ENCODE data around the gene UROS. TPM values are rescaled to one million over a fixed set of nuclear protein-coding genes. Genes with fewer than 3 reads are reported as not detected.
A peak's percentile ranks its signal among the peaks of the same experiment; 100 is the strongest.

Gene UROS
- 10 to 100 TPM; 54.4 to 74.3 (median 69.6) TPM for total RNA-seq

- H3K27me3 ChIP-seq, result no peaks in the 10 kb centered on the region
- peak within 1 kb of the TSS; percentile 89 to 98 (median 96) for H3K4me3 ChIP-seq (replicated peaks in 1 of 3)
- H3K27ac ChIP-seq, result peak within 1 kb of the TSS; percentile 41 to 86 (median 78)
- H3K36me3 ChIP-seq, result peaks cover 3 to 12% of the 10 kb centered on the region in 2 donors
- peak; percentile 90 to 93 for DNase-seq
- H3K9me3 ChIP-seq, result no peaks in the 10 kb centered on the region
- H3K4me1 ChIP-seq, result peaks cover 27 to 30% of the 10 kb centered on the region in 2 donors
- intact Hi-C loops (cut with DNase I), result loop anchor here (10.0 kb wide), 1 partner anchor 108 kb away; the partner anchor contains the start of gene EDRF1
- TF ChIP-seq CTCF (IDR thresholded peaks at IDR 0.05), result peak in 1 of 6 experiments; percentile 16
- TF ChIP-seq POLR2A (IDR thresholded peaks at IDR 0.05), result peak in 1 of 2 donors; percentile 55
- 0 to 1% methylated on average over 32 to 34 of the region's 74 CpGs for whole genome bisulfite sequencing, 2 donors
Observed at GRCh38 chr10:125822878-125823662, at the start of gene UROS, which contains the start of gene BCCIP. Gene UROS (minus strand): TSS chr10:125823258. CDS start chr10:125816499, 6,759 bp downstream. Gene BCCIP (plus strand): TSS chr10:125823546. CDS start chr10:125823558, 12 bp downstream.

- intact Hi-C loops (cut with DNase I), result no loop called here
- Histone ChIP-seq H3K27ac (no peak overlapping the region), H3K4me3 (replicated peaks in 1 of 3) (no peak overlapping the region), H3K27me3 (no peaks in the 10 kb centered on the region), H3K36me3 (peaks cover 0 to 6% of the 10 kb centered on the region in 2 donors), H3K4me1 (no peaks in the 10 kb centered on the region), H3K9me3 (no peaks in the 10 kb centered on the region)
- DNase-seq, result no peak
- TF ChIP-seq POLR2A (IDR thresholded peaks at IDR 0.05), result no peak
- TF ChIP-seq CTCF (IDR thresholded peaks at IDR 0.05), result no peak
- WGBS, 2 donors, result 88 to 89% methylated on average over 4 of the region's 4 CpGs
Observed at GRCh38 chr10:125871338-125871737, 48.3 kb upstream of the UROS start.

- Histone ChIP-seq H3K27me3 (no peaks in the 10 kb centered on the region), H3K27ac (no peak overlapping the region), H3K4me3 (replicated peaks in 1 of 3) (no peak overlapping the region), H3K36me3 (peaks cover 0 to 11% of the 10 kb centered on the region in 2 donors), H3K9me3 (no peaks in the 10 kb centered on the region), H3K4me1 (no peaks in the 10 kb centered on the region)
- peak in 1 of 2 donors; percentile 11 for DNase-seq
- intact Hi-C loops (cut with DNase I), result no loop called here
- TF ChIP-seq CTCF (IDR thresholded peaks at IDR 0.05) (peak; percentile 55 to 90 (median 72)), POLR2A (IDR thresholded peaks at IDR 0.05) (no peak)
- 55 to 61% methylated on average over 7 of the region's 7 CpGs for WGBS, 2 donors
Observed at GRCh38 chr10:125868372-125868975, 45.4 kb upstream of the UROS start.

GRCh38 chr10:125866421-125867029 is 43.5 kb upstream of the UROS start:
- intact Hi-C loops (cut with DNase I), result no loop called here
- H3K27ac ChIP-seq, result no peak overlapping the region
- no peak for DNase-seq
- H3K4me1 ChIP-seq, result no peaks in the 10 kb centered on the region
- 96 to 97% methylated on average over 7 of the region's 7 CpGs for WGBS, 2 donors
- H3K9me3 ChIP-seq, result no peaks in the 10 kb centered on the region
- no peak for TF ChIP-seq CTCF (IDR thresholded peaks at IDR 0.05)
- no peak for TF ChIP-seq POLR2A (IDR thresholded peaks at IDR 0.05)
- no peak overlapping the region for H3K4me3 ChIP-seq (replicated peaks in 1 of 3)
- peaks cover 0 to 11% of the 10 kb centered on the region in 2 donors for H3K36me3 ChIP-seq
- H3K27me3 ChIP-seq, result no peaks in the 10 kb centered on the region

Measured in thyroid gland (tissue), 4 donors.